22Rv1 (cell line): ENCODE data around the gene LAPTM5.

Experiments used
- CTCF ChIP-seq: fragments of 450-650 bp; IDR thresholded peaks from 2 replicates; pipeline ENCODE4 v1.5.1; 2017; ENCODE audit warnings: mild to moderate bottlenecking
- ZFX ChIP-seq: fragments of 450-650 bp; IDR thresholded peaks from 2 replicates; pipeline ENCODE4 v1.6.1; 2017; ENCODE audit warnings: antibody characterized with exemption, borderline replicate concordance

- TF ChIP-seq CTCF (no peak), ZFX (no peak)
Measured at GRCh38 chr1:30795026-30795425, 37.5 kb upstream of the LAPTM5 start.
